GM13977 (cell line): ENCODE results near the gene NF2.

Experiments
- DNase-seq: peaks from one replicate; pipeline ENCODE4 v3.0.0; 2012; ENCODE audit warnings: low spot score
- CTCF ChIP-seq: IDR thresholded peaks from 2 replicates; pipeline ENCODE4 v1.5.1; 2012; ENCODE audit warnings: mild to moderate bottlenecking, control low read depth; ENCODE audit not compliant: insufficient read depth; ENCODE audit errors: extremely low read depth, missing control alignments
- in situ Hi-C: fragments of 300-500 bp; cut with MboI; formaldehyde crosslinking; loops from one replicate; pipeline ENCODE4 v1.12.0; 2022; ENCODE audit warnings: low sequenced_read_pairs, low pct_unique_long_range_greater_than_20kb, mixed read lengths, inconsistent platforms; ENCODE audit not compliant: unreplicated experiment

The NF2 gene

GRCh38 chr22:29744902-29745301, 141.5 kb downstream of the NF2 start:
- no peak for TF ChIP-seq CTCF
- in situ Hi-C loops, result no loop called here
- no peak for DNase-seq

- in situ Hi-C loops, result no loop called here
Observed at GRCh38 chr22:29747832-29748231, 144.4 kb downstream of the NF2 start.

More at GRCh38 chr22:29747832-29748231, 144.4 kb downstream of the NF2 start:
- no peak for TF ChIP-seq CTCF
- no peak for DNase-seq
